Ishikawa (cell line): Measurements from ENCODE around the gene INSIG1.

Experiments
- CEBPB ChIP-seq: IDR thresholded peaks from 2 replicates; pipeline ENCODE4 v1.6.1; 2012
- CREB1 ChIP-seq: IDR thresholded peaks from 2 replicates; pipeline ENCODE4 v1.6.1; 2012; ENCODE audit warnings: low read depth
- EGR1 ChIP-seq: IDR thresholded peaks from 2 replicates; pipeline ENCODE4 v1.6.1; 2012
- EP300 ChIP-seq: IDR thresholded peaks from 2 replicates; pipeline ENCODE4 v1.6.1; 2012; ENCODE audit warnings: borderline replicate concordance
- NFIC ChIP-seq: IDR thresholded peaks from 2 replicates; pipeline ENCODE4 v1.6.1; 2012
- RAD21 ChIP-seq: IDR thresholded peaks from 2 replicates; pipeline ENCODE4 v1.6.1; 2012; ENCODE audit warnings: low read depth
- TAF1 ChIP-seq: IDR thresholded peaks from 2 replicates; pipeline ENCODE4 v1.6.1; 2012; ENCODE audit warnings: low read depth, mild to moderate bottlenecking
- TEAD4 ChIP-seq: IDR thresholded peaks from 2 replicates; pipeline ENCODE4 v1.6.1; 2012
- ZBTB7A ChIP-seq: IDR thresholded peaks from 2 replicates; pipeline ENCODE4 v1.6.1; 2012; ENCODE audit warnings: low read depth
- TF ChIP-seq, protein P1 (sequence below): IDR thresholded peaks from 2 replicates; pipeline ENCODE4 v1.6.1; 2012; ENCODE audit warnings: low read depth, mild to moderate bottlenecking
- TF ChIP-seq, protein P2 (sequence below): IDR thresholded peaks from 2 replicates; pipeline ENCODE4 v1.6.1; 2012

DNA sequence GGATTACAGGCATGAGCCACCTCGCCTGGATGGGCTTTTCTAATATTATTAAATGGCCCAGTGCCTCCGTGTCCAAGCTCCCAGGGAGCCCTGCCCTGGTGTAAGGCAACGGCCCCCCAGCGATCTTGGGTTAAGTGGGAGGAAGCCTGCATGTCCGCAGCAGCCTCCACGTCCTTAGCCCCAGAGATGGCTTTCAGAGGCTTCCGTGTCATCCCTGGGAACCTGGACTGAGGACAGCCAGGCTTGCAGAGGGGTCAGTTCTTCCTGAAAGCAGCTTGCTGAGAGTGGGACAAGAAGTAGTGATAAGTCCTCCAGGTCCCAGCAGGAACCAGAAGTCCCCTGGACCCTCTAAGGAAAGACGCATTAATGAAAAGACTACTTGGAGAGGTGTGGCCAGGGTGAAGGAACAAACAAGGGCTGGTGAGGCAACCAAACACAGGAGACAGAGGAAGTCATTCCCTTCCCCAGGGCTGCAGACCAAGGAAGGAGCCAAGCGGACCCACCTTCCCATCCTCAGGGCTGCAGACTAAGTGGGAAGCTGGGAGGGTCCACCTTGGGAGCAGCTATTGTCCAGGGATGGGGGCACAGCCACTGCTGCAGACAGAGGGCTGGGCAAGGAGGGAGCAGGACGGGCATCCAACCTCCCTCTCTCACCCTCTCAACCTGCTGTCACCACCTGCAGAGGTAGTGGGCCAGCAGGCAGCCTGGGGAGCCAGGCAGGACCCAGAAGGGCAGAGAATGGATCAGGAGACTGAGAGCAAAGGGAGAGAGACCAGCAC, 13.0 kb upstream of the INSIG1 start:
- TF ChIP-seq RAD21 (no peak), EP300 (no peak), EGR1 (no peak), TEAD4 (no peak), NFIC (no peak), CEBPB (no peak), CREB1 (no peak), ZBTB7A (no peak), TAF1 (no peak)
- TF ChIP-seq, protein P1, sequence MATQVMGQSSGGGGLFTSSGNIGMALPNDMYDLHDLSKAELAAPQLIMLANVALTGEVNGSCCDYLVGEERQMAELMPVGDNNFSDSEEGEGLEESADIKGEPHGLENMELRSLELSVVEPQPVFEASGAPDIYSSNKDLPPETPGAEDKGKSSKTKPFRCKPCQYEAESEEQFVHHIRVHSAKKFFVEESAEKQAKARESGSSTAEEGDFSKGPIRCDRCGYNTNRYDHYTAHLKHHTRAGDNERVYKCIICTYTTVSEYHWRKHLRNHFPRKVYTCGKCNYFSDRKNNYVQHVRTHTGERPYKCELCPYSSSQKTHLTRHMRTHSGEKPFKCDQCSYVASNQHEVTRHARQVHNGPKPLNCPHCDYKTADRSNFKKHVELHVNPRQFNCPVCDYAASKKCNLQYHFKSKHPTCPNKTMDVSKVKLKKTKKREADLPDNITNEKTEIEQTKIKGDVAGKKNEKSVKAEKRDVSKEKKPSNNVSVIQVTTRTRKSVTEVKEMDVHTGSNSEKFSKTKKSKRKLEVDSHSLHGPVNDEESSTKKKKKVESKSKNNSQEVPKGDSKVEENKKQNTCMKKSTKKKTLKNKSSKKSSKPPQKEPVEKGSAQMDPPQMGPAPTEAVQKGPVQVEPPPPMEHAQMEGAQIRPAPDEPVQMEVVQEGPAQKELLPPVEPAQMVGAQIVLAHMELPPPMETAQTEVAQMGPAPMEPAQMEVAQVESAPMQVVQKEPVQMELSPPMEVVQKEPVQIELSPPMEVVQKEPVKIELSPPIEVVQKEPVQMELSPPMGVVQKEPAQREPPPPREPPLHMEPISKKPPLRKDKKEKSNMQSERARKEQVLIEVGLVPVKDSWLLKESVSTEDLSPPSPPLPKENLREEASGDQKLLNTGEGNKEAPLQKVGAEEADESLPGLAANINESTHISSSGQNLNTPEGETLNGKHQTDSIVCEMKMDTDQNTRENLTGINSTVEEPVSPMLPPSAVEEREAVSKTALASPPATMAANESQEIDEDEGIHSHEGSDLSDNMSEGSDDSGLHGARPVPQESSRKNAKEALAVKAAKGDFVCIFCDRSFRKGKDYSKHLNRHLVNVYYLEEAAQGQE, result no peak
- TF ChIP-seq, protein P2, sequence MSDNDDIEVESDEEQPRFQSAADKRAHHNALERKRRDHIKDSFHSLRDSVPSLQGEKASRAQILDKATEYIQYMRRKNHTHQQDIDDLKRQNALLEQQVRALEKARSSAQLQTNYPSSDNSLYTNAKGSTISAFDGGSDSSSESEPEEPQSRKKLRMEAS, result no peak
